Skeletal muscle tissue (tissue), 4 donors: ENCODE measurements around the gene EYA2. TPM values are rescaled to one million over a fixed set of nuclear protein-coding genes. Genes with fewer than 3 reads are reported as not detected.

Experiments used
- H3K27ac ChIP-seq: one replicate; pipeline ENCODE4 v1.7.0; 2013; ENCODE audit warnings: mild to moderate bottlenecking, low read depth, low read length, inconsistent platforms
- H3K27me3 ChIP-seq, 3 donors: one replicate each; pipeline ENCODE4 v1.7.0; 2013; ENCODE audit warnings: low read length in 3 of 3; ENCODE audit not compliant: control insufficient read depth in 3 of 3, insufficient read depth in 3 of 3
- H3K36me3 ChIP-seq, 3 donors: one replicate each; pipeline ENCODE4 v1.7.0; 2013; ENCODE audit warnings: low read length in 3 of 3; ENCODE audit not compliant: control insufficient read depth in 3 of 3, insufficient read depth in 3 of 3
- H3K4me1 ChIP-seq, 3 donors: one replicate each; pipeline ENCODE4 v1.7.0; 2013; ENCODE audit warnings: low read length in 3 of 3, mild to moderate bottlenecking in 3 of 3; ENCODE audit not compliant: control insufficient read depth in 3 of 3, insufficient read depth in 3 of 3
- H3K4me3 ChIP-seq, 3 donors: one replicate each; pipeline ENCODE4 v1.7.0; 2013; ENCODE audit warnings: low read length in 3 of 3
- H3K9ac ChIP-seq, 3 donors: one replicate each; pipeline ENCODE4 v1.7.0; 2013; ENCODE audit warnings: low read length in 3 of 3, mild to moderate bottlenecking in 3 of 3, moderate library complexity in 2 of 3, low read depth in 1 of 3
- H3K9me3 ChIP-seq, 3 donors: one replicate each; pipeline ENCODE4 v1.7.0; 2013; ENCODE audit warnings: low read length in 3 of 3; ENCODE audit not compliant: control insufficient read depth in 3 of 3
- total RNA-seq: library from RNA; depleted of rRNA; stranded (reverse); fragments of >200 nt; gene quantifications from one replicate; pipeline ENCODE4 v1.2.3, GENCODE V29; 2014
- donor health status: Osteomylitis.

Gene EYA2
- total RNA-seq, 1 donor from 2014 or later: 1.0 TPM

DNA sequence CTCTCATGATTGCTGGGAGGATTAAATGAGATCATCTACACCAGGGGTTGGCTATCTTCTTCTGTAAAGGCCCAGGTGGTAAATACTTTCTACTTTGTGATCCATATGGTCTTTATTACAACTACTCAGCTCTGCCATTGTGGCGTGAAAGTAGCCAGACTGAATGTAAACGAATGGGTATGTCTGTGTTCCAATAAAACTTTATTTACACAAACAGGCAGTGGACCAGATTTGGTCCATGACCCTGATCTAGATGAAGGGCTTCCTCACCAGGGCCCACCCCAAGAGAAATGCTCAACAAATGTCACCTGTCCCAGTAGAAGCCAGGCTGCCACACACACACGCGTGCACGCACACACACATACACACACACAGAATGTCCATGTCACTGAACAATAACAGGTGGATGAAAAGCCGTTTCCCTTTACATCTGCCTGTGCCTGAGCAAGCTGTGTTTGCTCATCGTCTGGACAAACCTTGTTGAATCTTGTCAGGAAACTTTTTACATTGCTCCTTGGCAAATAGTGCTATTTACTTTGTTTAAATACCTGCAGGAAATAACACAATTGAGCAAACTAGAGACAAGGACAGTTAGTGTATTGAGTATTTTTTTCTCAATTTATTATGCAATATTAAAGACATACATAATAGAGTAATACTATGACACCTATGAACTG, 114.3 kb downstream of the EYA2 start:
- Histone ChIP-seq H3K4me1 (no peaks in the 10 kb centered on the region), H3K9ac (no peak overlapping the region), H3K27ac (no peak overlapping the region), H3K4me3 (no peak overlapping the region), H3K9me3 (no peaks in the 10 kb centered on the region), H3K27me3 (no peaks in the 10 kb centered on the region), H3K36me3 (peaks cover 0 to 2% (median 0%) of the 10 kb centered on the region in 3 donors)

DNA sequence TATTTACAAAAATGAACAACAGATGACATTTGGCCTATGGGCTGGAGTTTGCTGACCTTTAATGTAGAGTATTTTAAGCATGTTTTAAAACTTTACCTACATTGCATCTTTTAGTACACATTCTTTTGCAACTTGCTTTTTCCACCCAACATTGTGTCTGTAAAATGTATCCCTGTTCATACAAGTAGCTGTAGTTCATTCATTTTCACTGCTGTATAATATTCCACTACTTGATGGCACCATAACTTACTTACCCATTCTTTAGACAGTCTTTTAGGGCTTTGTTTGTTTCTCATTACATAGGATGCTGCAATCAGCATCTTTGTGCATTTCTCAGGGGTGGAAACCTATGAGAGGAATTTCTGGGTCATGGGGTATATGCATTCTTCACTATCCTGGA, 115.1 kb downstream of the EYA2 start:
- Histone ChIP-seq H3K27ac (no peak overlapping the region), H3K4me1 (no peaks in the 10 kb centered on the region), H3K9me3 (no peaks in the 10 kb centered on the region), H3K27me3 (no peaks in the 10 kb centered on the region), H3K9ac (no peak overlapping the region), H3K36me3 (peaks cover 0 to 2% (median 0%) of the 10 kb centered on the region in 3 donors), H3K4me3 (no peak overlapping the region)

DNA sequence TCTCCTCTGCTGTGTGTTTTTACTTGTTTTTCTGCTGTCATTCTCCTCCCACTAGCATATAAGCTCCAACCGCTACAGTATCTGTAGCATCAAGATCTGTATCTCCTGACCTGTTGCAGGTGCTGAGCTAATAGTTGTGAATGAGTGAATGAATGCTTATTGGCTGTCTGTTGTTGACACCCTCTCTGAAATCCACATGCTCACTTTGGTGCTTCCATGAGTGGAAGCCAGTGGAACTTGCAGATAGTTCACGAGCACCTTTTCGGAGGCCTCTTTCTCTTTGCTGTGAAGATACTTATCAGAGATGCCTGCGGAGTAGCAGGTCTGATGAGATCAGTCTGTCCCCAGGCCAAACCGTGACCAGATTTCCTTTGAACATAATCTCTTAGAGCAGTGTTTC, 117.3 kb downstream of the EYA2 start:
- no peak overlapping the region for H3K4me3 ChIP-seq
- no peaks in the 10 kb centered on the region for H3K4me1 ChIP-seq
- no peak overlapping the region for H3K9ac ChIP-seq
- H3K9me3 ChIP-seq: no peaks in the 10 kb centered on the region
- no peaks in the 10 kb centered on the region for H3K27me3 ChIP-seq
- H3K36me3 ChIP-seq: peaks cover 0 to 2% (median 0%) of the 10 kb centered on the region in 3 donors
- no peak overlapping the region for H3K27ac ChIP-seq

DNA sequence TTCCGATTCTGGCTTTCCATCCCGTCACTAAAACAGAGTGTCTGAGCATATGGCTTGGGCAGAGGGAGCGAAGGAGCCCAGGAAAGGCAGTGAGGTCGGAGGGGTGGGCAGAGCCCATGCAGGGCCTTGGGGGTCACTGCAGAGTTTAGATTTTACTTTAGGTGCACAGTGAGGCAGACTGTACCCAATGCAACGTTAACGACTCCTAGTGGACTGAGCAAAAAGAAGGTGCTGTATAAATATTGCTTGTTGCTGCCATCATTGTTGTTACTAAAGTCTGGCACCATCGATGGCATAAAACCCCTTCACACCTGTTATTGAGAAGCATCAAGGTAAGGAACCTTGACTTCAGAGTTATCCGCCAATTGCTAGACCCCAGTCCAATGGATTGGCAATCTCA, 119.0 kb downstream of the EYA2 start:
- H3K27me3 ChIP-seq: peaks cover 0 to 2% (median 0%) of the 10 kb centered on the region in 3 donors
- H3K27ac ChIP-seq: no peak overlapping the region
- H3K36me3 ChIP-seq: peaks cover 0 to 2% (median 0%) of the 10 kb centered on the region in 3 donors
- no peaks in the 10 kb centered on the region for H3K9me3 ChIP-seq
- H3K4me1 ChIP-seq: peaks cover 0 to 5% (median 0%) of the 10 kb centered on the region in 3 donors
- no peak overlapping the region for H3K4me3 ChIP-seq
- H3K9ac ChIP-seq: no peak overlapping the region

DNA sequence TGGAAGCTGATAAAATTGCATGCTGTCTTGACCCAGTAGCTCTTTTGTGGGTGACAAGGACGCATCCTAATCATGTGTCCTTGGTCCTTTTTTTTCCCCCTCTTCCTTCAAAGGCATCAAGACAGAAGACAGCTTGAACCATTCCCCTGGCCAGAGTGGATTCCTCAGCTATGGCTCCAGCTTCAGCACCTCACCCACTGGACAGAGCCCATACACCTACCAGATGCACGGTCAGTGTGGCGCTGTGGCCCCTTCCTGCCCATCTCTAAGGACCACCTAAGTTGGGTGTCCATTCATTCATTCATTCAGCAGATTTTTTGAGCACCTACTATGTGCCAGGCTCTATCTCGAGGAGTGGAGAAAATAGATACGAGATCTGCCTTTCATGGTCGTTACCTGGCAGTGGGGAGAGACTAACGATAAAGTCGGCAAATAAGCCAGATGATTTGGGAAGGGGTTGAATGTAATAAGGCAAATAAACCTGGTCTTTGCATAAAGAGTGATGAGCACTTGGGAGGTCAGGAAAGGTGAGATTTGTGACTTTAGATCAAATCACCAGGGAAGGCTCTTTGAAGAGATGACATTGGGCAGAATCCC, 121.5 kb downstream of the EYA2 start:
- H3K27me3 ChIP-seq: peaks cover 0 to 3% (median 0%) of the 10 kb centered on the region in 3 donors
- no peak overlapping the region for H3K9ac ChIP-seq
- no peaks in the 10 kb centered on the region for H3K36me3 ChIP-seq

DNA sequence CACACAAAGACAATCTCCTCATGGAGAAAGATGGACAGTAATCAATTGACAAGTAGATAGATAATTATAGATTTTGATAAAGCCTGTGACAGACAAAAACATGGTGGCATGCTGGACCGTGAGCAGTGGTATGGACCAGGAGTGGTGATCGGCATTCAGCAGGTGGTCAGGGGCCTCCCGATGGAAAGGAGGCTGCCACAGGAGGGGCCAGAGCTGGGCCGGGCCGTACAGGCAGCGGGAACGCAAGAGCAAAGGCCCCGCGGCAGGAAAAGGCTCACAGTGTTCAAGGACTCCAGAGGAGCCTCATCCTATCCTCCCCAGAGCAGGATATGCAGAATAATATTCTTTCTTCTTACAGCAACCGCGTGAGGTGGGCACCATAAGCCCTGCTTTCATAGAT, 123.7 kb downstream of the EYA2 start:
- peaks cover 0 to 3% (median 0%) of the 10 kb centered on the region in 3 donors for H3K27me3 ChIP-seq
- peaks cover 0 to 8% (median 6%) of the 10 kb centered on the region in 3 donors for H3K4me1 ChIP-seq
- H3K36me3 ChIP-seq: no peaks in the 10 kb centered on the region

More for the DNA sequence above, 121.5 kb downstream of the EYA2 start:
- Histone ChIP-seq H3K4me3 (no peak overlapping the region), H3K9me3 (no peaks in the 10 kb centered on the region), H3K27ac (no peak overlapping the region), H3K4me1 (peaks cover 0 to 8% (median 6%) of the 10 kb centered on the region in 3 donors)

DNA sequence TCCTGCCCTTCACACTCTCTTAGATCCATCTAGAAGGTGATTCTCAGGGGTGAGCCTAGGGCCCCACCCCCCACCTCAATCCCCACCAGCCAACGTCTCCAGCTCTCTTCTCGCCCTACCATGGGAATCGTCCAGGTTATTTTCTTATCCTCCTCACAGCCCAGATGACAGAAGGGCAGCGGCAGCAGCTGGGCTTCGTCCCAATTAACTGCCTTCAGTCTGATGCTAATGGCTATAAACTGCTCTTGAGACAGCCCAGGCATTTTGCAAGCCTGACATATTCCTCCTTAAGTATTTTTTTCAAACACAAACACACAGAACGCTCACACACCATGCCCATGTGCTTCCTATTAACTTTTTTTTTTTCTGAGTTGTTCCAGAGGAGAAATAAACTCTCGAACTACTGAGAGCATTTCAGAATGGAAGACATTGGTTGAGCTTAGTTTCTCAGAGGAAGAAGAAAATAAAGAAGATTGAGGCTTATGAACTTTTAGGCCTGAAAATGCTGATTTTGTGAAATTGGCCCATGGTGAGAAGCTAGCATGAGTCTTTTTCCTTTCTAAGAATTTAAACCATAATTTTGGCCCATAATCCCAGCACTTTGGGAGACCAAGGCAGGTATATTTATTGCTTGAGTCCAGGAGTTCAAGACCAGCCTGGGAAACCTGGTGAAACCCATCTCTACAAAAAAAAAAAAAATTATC, 124.6 kb downstream of the EYA2 start:
- no peak overlapping the region for H3K4me3 ChIP-seq
- no peaks in the 10 kb centered on the region for H3K36me3 ChIP-seq
- peak overlapping the region; percentile 32 for H3K27ac ChIP-seq
- no peak overlapping the region for H3K9ac ChIP-seq
- H3K9me3 ChIP-seq: no peaks in the 10 kb centered on the region
- H3K4me1 ChIP-seq: peaks cover 0 to 8% (median 8%) of the 10 kb centered on the region in 3 donors
- peaks cover 0 to 3% (median 0%) of the 10 kb centered on the region in 3 donors for H3K27me3 ChIP-seq

More for the DNA sequence above, 123.7 kb downstream of the EYA2 start:
- no peak overlapping the region for H3K9ac ChIP-seq
- H3K9me3 ChIP-seq: no peaks in the 10 kb centered on the region
- no peak overlapping the region for H3K27ac ChIP-seq
- no peak overlapping the region for H3K4me3 ChIP-seq

DNA sequence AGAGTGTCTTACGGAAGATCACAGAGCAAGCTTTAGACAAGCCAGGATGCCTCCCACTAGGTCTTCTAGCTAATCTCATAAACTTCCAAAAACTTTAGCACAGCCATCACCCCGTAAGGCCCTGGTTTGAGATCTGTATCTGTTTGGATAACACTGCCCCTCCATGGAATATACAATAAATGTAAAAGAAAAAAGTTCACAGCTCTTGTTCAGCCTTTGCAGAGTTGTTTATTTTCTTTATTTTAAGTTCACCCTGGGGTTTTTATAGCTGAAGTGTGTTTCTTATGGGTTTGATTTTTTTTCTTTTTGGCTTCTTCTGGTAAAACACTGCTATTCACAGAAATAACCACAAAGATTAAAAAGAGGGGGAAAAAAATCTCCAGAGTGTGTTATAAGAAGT, 125.6 kb downstream of the EYA2 start:
- no peak overlapping the region for H3K27ac ChIP-seq
- H3K9me3 ChIP-seq: no peaks in the 10 kb centered on the region
- H3K9ac ChIP-seq: no peak overlapping the region
- peaks cover 0 to 3% (median 0%) of the 10 kb centered on the region in 3 donors for H3K27me3 ChIP-seq
- H3K4me3 ChIP-seq: no peak overlapping the region
- H3K36me3 ChIP-seq: no peaks in the 10 kb centered on the region
- H3K4me1 ChIP-seq: peaks cover 0 to 15% (median 12%) of the 10 kb centered on the region in 3 donors

DNA sequence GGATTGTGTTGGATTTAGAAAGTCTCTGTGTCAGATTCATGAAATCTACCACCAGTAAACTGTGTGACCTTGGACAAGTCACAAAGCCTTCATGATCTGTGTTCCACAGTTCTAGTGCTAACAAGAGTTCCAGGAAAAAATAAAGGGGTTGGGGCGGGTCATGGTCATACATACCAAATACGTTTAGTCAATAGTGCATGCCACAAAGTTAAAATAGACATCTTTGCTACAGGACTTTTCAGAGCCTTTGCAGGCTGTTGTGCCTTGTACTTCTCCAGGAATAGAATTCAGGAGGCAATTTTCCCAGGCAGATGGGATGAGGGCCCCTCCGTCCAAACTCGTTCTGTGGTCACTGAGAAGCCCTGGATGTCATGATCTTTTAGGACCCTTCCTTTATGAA, 127.2 kb downstream of the EYA2 start:
- Histone ChIP-seq H3K4me3 (no peak overlapping the region), H3K27ac (no peak overlapping the region), H3K36me3 (no peaks in the 10 kb centered on the region), H3K27me3 (peaks cover 0 to 3% (median 0%) of the 10 kb centered on the region in 3 donors), H3K9me3 (no peaks in the 10 kb centered on the region), H3K9ac (no peak overlapping the region), H3K4me1 (peaks cover 0 to 15% (median 12%) of the 10 kb centered on the region in 3 donors)
